Activated T-cell treated with anti-CD3 and anti-CD28 coated beads, Interleukin-2, amount 50 U/mL, for 1 hour (primary cell): Measurements from ENCODE around the gene ITGB6.
"Not testable (repeated sequence)": the region's sequence is repeated elsewhere in the genome, so short reads cannot be mapped to it uniquely, and the experiment has no call there.

Experiments used
- DNase-seq: peaks from one replicate; pipeline ENCODE4 v3.0.0-alpha.2; 2020

ITGB6 gene

DNA sequence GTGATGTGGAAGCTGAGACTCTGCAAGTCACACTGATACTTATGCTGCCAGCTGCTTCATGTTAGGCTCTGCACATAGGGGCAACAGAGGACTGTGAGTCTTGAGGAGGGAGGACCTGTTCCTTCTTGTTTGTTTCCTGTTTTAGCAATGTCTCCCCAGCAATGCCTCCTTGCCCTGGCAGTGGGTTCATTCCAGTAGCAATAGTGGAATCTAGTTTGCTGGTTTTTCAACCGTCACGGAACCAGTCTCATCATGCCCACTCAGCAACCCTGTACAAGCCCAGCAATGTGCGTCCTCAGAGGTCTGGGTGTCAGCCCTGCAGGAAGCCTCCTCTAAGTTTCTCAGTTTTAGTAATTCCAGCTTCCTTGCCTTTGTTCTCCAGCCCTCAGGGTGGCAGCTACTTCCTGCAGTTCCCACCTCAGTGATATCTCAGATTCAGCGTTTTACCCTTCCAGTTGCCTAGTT, 20.5 kb upstream of the ITGB6 start:
- DNase-seq = no peak

- DNase-seq = no peak
These were observed 20.0 kb upstream of the ITGB6 start for GRCh38 chr2:160220026-160220425.

DNA sequence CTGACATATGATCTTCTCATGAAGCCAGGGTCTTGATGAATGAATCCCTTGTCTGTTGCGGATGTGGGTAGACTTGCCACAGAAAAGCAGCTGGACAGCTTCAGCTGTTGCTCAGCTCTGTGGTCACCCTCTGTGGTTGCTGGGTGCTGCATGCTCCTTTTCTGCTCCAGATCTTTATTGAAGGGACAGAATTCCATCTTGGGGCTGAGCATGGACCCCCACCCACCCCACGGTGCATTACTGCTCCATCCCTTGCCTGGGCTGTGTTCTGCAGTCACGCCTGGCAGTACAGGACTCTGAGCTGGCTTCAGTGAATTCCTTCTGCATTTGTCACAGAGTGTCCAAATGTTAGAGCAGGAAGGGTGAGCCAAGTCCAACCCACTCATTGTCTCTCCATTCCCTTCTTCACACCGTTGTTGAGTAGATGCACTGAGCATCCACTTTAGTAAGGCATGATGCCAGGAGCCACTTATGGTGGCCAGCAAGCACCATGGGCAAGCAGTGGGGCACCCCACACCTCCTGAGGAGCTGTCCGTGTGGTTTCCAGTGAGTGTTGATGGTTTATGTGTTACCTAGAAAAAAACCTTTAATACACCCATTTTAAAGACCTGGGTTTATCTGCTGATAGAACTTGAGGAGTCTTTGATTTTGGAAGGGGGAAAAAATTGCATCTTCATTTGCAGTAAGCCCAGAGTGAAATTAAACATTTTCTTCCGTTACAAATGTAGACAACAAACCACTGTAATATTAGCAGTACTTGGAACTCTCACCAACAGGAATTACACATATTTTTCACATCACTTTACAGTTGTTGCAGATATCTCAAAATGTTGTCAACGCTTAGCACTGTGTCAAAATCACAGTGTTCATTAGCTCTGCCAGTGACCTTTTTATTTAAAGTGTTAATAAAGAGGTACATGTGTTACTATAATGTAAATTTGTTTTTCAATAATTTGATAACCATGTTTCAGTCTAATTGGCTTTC, 14.7 kb upstream of the ITGB6 start:
- DNase-seq = no peak

DNA sequence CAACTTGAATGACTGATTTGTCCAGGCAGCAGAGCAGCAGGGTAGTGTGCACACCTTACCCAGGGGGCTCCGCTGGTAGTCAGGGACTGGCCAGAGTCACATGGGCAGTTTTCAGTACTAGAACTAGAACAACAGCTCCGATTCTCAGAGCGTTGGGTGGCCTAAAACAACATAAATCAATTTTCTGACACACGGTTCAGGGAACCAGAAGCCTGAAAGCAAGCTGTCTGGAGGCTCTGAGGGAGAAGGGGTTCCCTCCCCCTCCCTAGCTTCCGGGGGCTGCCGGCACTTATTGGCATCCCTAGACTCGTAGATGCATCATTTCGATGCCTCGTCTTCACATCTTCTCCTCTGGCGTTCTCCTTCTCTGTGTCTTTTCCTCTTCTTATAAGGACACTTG, 13.4 kb upstream of the ITGB6 start:
- DNase-seq = no peak

DNA sequence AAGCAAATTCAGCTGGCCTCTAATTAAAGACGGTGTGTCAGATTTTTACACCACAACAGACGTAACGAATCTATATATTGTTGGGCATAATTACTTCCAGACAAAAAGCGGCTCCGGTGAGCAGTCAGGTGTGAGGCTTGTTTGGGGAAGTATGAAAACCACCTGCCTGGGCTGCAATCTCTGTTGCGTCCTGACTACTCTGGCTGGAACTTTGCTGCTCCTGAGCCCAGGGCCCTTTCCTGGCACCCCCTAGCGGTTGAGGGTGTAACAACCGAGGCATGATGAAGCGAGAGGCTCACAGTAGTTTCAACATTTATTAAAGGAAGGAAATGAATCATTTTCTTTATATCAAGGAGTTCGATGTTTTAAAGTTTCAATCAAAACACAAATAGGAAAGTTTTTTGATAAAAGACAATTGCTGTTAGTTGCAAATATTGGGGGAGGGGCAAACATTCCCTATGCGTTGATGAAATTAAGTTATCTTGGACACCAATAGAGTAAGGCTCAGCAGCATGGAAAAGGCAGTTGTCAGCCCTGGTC, 10.6 kb upstream of the ITGB6 start:
- peak; percentile 68 for DNase-seq

DNA sequence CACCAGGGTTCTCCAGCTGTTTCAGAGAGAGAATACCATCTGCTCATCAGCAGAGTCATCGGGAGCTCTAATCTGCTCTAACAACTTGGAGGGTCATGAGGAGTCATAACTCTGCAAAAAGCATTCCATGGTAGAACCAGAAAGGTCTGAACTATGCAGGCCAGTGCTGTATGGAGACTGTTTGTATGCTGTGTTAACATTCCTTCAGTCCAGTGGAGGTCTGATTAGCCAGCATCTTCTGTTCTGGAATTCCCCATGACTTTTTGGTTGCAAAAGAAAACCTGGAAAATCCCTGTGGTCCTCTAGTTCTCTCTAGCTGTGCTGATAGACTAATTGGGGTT, 9.4 kb upstream of the ITGB6 start:
- DNase-seq = no peak

DNA sequence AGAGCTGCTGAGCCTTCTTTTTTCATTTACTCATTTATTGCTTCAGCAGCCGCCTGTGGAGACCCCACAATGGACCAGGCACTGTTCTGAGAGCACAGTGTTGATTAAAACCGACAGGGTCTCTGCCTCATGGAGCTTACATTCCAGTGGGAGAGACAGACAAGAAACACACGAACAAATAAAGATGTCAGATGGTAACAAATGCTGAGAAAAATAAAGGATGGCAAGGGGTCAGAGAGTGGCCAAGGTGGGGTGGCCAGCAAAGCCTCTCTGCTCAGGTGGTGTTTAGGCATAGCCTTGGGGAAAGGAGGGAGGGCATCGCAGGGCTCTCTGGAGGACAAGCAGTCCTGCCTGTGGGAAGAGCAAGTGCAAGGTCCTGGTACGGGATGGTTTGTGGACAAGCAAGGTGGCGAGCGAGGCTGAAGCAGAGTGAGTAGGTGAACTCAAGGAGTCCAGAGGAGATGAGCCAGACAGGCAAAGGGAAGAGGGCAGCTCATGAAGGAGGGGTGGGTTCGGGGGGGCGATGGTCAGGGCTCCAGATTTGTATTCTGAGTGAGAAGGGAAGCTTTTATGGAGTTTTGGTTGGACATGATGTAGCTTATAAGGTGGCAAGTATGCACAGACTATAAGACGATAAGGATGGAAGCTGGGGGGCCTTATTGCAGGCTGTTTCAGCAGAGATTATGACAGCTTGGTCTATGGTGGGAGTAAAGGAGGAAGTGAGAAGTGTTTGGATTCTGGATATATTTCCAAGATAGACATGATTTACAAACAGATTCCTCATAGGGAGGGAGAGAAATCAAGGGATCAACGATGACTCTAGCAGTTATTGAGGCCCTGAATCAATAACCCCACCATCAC, 8.8 kb upstream of the ITGB6 start:
- DNase-seq = no peak

GRCh38 chr2:160207804-160208654, 8.0 kb upstream of the ITGB6 start:
- DNase-seq = no peak

- DNase-seq = no peak
These were observed 7.2 kb upstream of the ITGB6 start for GRCh38 chr2:160207271-160207670.

DNA sequence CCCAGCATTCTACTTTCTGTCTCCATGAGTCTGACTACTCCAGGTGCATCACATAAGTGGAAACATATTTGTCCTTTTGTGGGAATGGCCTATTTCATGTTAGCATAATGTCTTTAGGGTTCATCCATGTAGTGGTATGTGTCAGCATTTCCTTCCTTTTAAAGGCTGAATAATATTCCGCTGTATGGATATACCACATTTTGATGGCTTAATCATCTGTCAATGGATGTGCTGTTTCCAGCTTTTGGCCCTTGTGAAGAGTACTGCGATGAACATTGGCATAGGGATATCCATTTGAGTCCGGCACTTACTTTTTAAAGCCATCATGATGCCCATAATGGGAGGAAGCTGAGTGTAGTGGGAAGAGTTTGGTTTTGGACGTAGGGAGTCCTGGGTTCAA, 6.4 kb upstream of the ITGB6 start:
- no peak for DNase-seq

GRCh38 chr2:160205505-160205904, 5.4 kb upstream of the ITGB6 start:
- no peak for DNase-seq

- DNase-seq = no peak
These were observed 3.4 kb upstream of the ITGB6 start for GRCh38 chr2:160203422-160203821.

- no peak for DNase-seq
These were observed 2.9 kb upstream of the ITGB6 start for GRCh38 chr2:160203007-160203406.

DNA sequence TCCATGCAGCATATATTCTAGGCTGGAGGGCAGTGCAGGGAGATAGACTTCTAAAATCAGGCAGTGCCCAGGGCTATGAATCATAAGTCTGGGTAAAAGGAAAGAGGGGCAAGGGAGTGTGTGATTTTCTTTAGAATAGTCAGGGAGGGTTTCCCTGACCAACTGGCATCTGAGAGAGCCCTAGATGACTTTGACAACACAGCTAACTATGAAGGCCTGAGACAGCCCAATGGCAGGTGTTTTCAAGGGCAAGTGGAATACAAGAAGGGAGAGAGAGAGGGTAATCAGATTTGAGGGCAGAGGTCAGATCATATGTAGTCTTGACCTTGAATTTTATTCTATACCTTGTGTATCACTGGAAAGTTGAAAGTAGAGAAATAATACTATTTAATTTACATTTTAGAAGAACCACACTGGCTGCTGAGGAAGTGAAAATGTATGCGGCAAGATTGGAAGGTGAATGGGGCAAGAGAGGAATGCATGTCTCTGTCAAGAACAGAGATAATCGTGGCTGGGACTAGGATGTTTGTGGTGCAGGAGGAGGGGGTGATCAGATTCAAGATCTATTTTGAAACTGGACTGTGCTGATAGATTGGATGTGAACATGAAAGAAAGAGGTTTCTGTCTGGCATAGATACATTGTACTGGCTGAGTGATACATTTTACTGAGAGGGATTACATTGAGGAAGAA, 1.9 kb upstream of the ITGB6 start:
- no peak for DNase-seq

DNA sequence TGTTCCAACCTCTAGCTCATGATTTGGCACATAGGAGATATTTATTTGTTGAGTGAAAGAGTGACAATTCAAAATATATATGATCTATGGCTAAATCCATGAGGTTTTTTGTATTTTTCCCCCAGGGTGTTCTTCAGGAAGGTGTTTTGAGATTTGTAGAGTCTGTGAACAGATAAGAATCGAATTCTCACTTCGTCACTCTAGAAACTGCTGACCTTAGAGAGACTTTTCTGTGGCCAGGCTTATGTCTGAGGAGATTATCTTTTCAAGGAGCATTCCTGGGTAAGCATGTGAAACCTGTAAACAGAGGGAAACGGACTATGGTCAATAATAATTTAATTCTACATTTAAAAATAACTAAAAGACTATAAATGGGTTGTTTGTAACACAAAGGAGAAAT, 849 bp upstream of the ITGB6 start:
- no peak for DNase-seq

DNA sequence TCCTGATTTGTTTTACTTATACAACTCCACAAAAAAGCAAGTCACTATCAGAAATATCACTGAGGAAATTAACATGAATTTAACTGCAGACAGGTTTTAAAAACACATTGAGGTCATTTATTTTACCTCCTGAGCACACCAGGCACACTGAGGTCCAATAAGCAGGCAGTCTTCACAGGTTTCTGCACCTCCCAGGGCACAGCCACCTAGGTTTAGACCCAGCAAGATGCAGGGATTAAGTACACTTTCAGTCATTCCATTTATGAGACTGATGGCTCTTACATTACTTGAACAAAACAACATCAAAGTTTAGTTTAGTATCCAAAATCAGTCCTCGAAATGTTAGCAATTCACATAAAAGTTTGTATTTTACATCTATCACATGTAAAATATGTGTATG, 1.0 kb downstream of the ITGB6 start:
- DNase-seq = no peak

- no peak for DNase-seq
These were observed 2.5 kb downstream of the ITGB6 start for GRCh38 chr2:160197587-160197986.

GRCh38 chr2:160194946-160195345, 5.1 kb downstream of the ITGB6 start:
- no peak for DNase-seq

DNA sequence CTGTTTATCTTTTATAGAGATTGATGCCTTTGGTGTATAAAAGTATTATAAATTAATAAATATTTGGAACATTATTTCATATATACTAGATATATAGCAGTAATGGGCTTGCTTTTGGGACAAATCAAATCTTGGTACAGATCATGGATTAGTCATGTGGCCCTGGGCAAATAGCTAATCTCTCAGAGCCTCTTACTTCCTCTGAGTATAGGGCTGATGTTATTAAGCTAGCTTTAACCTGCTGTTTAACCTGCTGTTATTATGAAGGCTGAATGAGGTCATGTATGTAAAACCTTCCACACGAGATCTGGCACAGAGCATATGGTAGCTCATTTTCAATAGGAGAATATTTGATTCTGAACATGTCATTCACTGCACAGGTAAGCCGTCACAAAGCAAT, 5.7 kb downstream of the ITGB6 start:
- DNase-seq = no peak

GRCh38 chr2:160181146-160181836, 18.8 kb downstream of the ITGB6 start:
- DNase-seq = not testable (repeated sequence)

DNA sequence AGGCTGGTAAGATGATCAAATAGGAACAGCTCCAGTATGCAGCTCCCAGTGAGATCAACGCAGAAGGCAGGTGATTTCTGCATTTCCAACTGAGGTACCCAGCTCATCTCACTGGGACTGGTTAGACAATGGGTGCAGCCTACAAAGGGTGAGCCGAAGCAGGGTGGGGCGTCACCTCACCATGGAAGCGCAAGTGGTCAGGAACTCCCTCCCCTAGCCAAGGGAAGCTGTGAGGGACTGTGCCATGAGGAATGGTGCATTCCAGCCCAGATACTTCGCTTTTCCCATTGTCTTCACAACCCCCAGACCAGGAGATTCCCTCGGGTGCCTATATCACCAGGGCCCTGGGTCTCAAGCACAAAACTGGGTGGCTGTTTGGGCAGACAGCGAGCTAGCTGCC, 19.4 kb downstream of the ITGB6 start:
- not testable (repeated sequence) for DNase-seq
